Measurements from ENCODE around the gene MAST1.

Gene MAST1

GRCh38 chr19:12885749-12886650, 47.7 kb downstream of the MAST1 start:
- Histone ChIP-seq H3K9ac (ENCODE audit: low read depth, low read length) (no peak overlapping the region), H3K4me1 (ENCODE audit: insufficient read depth, low read length) (peaks cover 20% of the 10 kb centered on the region), H3K4me2 (ENCODE audit: insufficient read depth, low read length) (no peak overlapping the region), H3K27me3 (ENCODE audit: insufficient read depth, low read length, poor library complexity) (no peaks in the 10 kb centered on the region), H4K20me1 (ENCODE audit: insufficient read depth, low read length) (0 out of 2 replicates have a peak, but pooled peaks cover under 1% of the 10 kb centered on the region), H3K79me2 (ENCODE audit: insufficient read depth, low read length) (peaks cover 7% of the 10 kb centered on the region), H2AFZ (ENCODE audit: low read depth, low read length) (no peak overlapping the region), H3K36me3 (ENCODE audit: insufficient read depth, low read length) (no peaks in the 10 kb centered on the region), H3K27ac (ENCODE audit: low read length) (no peak overlapping the region), H3K9me3 (ENCODE audit: insufficient read depth, low read length, severe bottlenecking) (peaks cover 5% of the 10 kb centered on the region), H3K4me3 (ENCODE audit: low read depth in 1 of 2, low read length in 2 of 2) (no peak overlapping the region)
- DNase-seq (no peak), ATAC-seq (ENCODE audit: insufficient read depth, low read depth) (no peak)
- no peak for TF ChIP-seq EZH2 (IDR thresholded peaks at IDR 0.05; ENCODE audit: borderline replicate concordance, low read depth, low read length, severe bottlenecking)
- TF ChIP-seq, protein P1, sequence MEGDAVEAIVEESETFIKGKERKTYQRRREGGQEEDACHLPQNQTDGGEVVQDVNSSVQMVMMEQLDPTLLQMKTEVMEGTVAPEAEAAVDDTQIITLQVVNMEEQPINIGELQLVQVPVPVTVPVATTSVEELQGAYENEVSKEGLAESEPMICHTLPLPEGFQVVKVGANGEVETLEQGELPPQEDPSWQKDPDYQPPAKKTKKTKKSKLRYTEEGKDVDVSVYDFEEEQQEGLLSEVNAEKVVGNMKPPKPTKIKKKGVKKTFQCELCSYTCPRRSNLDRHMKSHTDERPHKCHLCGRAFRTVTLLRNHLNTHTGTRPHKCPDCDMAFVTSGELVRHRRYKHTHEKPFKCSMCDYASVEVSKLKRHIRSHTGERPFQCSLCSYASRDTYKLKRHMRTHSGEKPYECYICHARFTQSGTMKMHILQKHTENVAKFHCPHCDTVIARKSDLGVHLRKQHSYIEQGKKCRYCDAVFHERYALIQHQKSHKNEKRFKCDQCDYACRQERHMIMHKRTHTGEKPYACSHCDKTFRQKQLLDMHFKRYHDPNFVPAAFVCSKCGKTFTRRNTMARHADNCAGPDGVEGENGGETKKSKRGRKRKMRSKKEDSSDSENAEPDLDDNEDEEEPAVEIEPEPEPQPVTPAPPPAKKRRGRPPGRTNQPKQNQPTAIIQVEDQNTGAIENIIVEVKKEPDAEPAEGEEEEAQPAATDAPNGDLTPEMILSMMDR (IDR thresholded peaks at IDR 0.05; ENCODE audit: borderline replicate concordance, extremely low read depth, low read length, poor library complexity, severe bottlenecking) = no peak

DNA sequence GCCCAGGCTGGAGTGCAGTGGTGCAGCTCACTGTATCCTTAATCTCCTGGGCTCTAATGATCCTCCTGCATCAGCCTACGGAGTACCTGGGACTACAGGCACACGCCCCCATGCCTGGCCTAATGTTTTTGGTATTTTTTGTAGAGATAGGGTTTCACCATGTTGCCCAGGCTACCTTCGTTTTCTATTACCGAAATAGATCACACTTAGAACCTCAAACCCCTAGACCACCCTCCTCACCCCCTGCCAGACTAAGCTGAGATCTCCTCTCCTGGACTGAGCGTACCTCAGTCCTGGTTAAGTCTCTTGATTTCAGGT, 48.3 kb downstream of the MAST1 start:
- DNase-seq (no peak), ATAC-seq (ENCODE audit: insufficient read depth, low read depth) (no peak)
- peaks cover 6% of the 10 kb centered on the region for H4K20me1 ChIP-seq (ENCODE audit: insufficient read depth, low read length)
- H3K9me3 ChIP-seq (ENCODE audit: insufficient read depth, low read length, severe bottlenecking) = peaks cover 5% of the 10 kb centered on the region
- peaks cover 10% of the 10 kb centered on the region for H3K79me2 ChIP-seq (ENCODE audit: insufficient read depth, low read length)
- peaks cover 21% of the 10 kb centered on the region for H3K4me1 ChIP-seq (ENCODE audit: insufficient read depth, low read length)
- H2AFZ ChIP-seq (ENCODE audit: low read depth, low read length) = no peak overlapping the region
- no peak overlapping the region for H3K9ac ChIP-seq (ENCODE audit: low read depth, low read length)
- no peak overlapping the region for H3K27ac ChIP-seq (ENCODE audit: low read length)
- no peak for TF ChIP-seq EZH2 (IDR thresholded peaks at IDR 0.05; ENCODE audit: borderline replicate concordance, low read depth, low read length, severe bottlenecking)
- TF ChIP-seq, protein P1 (IDR thresholded peaks at IDR 0.05; ENCODE audit: borderline replicate concordance, extremely low read depth, low read length, poor library complexity, severe bottlenecking) = no peak
- H3K4me2 ChIP-seq (ENCODE audit: insufficient read depth, low read length) = no peak overlapping the region
- no peak overlapping the region for H3K4me3 ChIP-seq (ENCODE audit: low read depth in 1 of 2, low read length in 2 of 2)
- peaks cover 4% of the 10 kb centered on the region; the same call in 1 of the 2 replicates for H3K36me3 ChIP-seq (ENCODE audit: insufficient read depth, low read length)
- H3K27me3 ChIP-seq (ENCODE audit: insufficient read depth, low read length, poor library complexity) = no peaks in the 10 kb centered on the region

- Histone ChIP-seq H3K9ac (ENCODE audit: low read depth, low read length) (no peak within 1 kb of the TSS), H3K4me1 (ENCODE audit: insufficient read depth, low read length) (peaks cover 21% of the 10 kb centered on the region), H3K36me3 (ENCODE audit: insufficient read depth, low read length) (peaks cover 4% of the 10 kb centered on the region; the same call in 1 of the 2 replicates), H3K9me3 (ENCODE audit: insufficient read depth, low read length, severe bottlenecking) (peaks cover 5% of the 10 kb centered on the region), H2AFZ (ENCODE audit: low read depth, low read length) (no peak within 1 kb of the TSS), H3K79me2 (ENCODE audit: insufficient read depth, low read length) (peaks cover 16% of the 10 kb centered on the region), H3K4me2 (ENCODE audit: insufficient read depth, low read length) (no peak within 1 kb of the TSS), H3K27ac (ENCODE audit: low read length) (no peak within 1 kb of the TSS), H3K4me3 (ENCODE audit: low read depth in 1 of 2, low read length in 2 of 2) (no peak within 1 kb of the TSS), H3K27me3 (ENCODE audit: insufficient read depth, low read length, poor library complexity) (no peaks in the 10 kb centered on the region), H4K20me1 (ENCODE audit: insufficient read depth, low read length) (peaks cover 12% of the 10 kb centered on the region)
- ATAC-seq (ENCODE audit: insufficient read depth, low read depth) (no peak), DNase-seq (no peak)
- TF ChIP-seq EZH2 (IDR thresholded peaks at IDR 0.05; ENCODE audit: borderline replicate concordance, low read depth, low read length, severe bottlenecking) = no peak
- TF ChIP-seq, protein P1 (IDR thresholded peaks at IDR 0.05; ENCODE audit: borderline replicate concordance, extremely low read depth, low read length, poor library complexity, severe bottlenecking) = no peak
Measured at GRCh38 chr19:12886969-12887747, 48.8 kb downstream of the MAST1 start, which contains the start of gene KLF1. KLF1 (minus strand) TSS chr19:12887201; CDS start chr19:12887140, 61 bp downstream.
